Islet precursor cell (in vitro differentiated cells): ENCODE data around the gene CRCP.
A peak's percentile ranks its signal among the peaks of the same experiment; 100 is the strongest.
"Not testable (repeated sequence)": the region's sequence is repeated elsewhere in the genome, so short reads cannot be mapped to it uniquely, and the experiment has no call there.

Source experiments
- DNase-seq: peaks from one replicate; pipeline ENCODE4 v3.0.0-alpha.2; 2018

The CRCP gene

GRCh38 chr7:66162622-66163021 lies 48.0 kb downstream of the CRCP start:
- no peak for DNase-seq

- DNase-seq = no peak
These were observed 48.6 kb downstream of the CRCP start for GRCh38 chr7:66163186-66163610.

GRCh38 chr7:66164356-66164755 lies 49.7 kb downstream of the CRCP start:
- DNase-seq = no peak

GRCh38 chr7:66167773-66168387 lies 53.2 kb downstream of the CRCP start:
- no peak for DNase-seq

GRCh38 chr7:66169616-66170015 lies 55.0 kb downstream of the CRCP start:
- DNase-seq = no peak

GRCh38 chr7:66170309-66171231 lies 55.9 kb downstream of the CRCP start:
- DNase-seq = peak; percentile 60

- DNase-seq = not testable (repeated sequence)
These were observed 58.1 kb downstream of the CRCP start for GRCh38 chr7:66172536-66173401.

GRCh38 chr7:66173856-66174255 lies 59.2 kb downstream of the CRCP start:
- no peak for DNase-seq

GRCh38 chr7:66175006-66175405 lies 60.4 kb downstream of the CRCP start:
- not testable (repeated sequence) for DNase-seq

GRCh38 chr7:66176914-66177313 lies 62.3 kb downstream of the CRCP start:
- no peak for DNase-seq

GRCh38 chr7:66178258-66178657 lies 63.6 kb downstream of the CRCP start:
- DNase-seq = no peak

GRCh38 chr7:66181329-66181728 lies 66.7 kb downstream of the CRCP start:
- DNase-seq = no peak

- no peak for DNase-seq
These were observed 67.2 kb downstream of the CRCP start for GRCh38 chr7:66181845-66182244.

GRCh38 chr7:66182920-66183319 lies 68.3 kb downstream of the CRCP start:
- no peak for DNase-seq

- DNase-seq = peak; percentile 69
These were observed 69.1 kb downstream of the CRCP start for GRCh38 chr7:66183700-66184099.

GRCh38 chr7:66185680-66186187 lies 71.1 kb downstream of the CRCP start:
- DNase-seq = no peak

GRCh38 chr7:66186991-66187390 lies 72.3 kb downstream of the CRCP start:
- DNase-seq = no peak

GRCh38 chr7:66187905-66188304 lies 73.3 kb downstream of the CRCP start:
- no peak for DNase-seq

GRCh38 chr7:66188645-66189044 lies 74.0 kb downstream of the CRCP start:
- no peak for DNase-seq

- DNase-seq = no peak
These were observed 75.3 kb downstream of the CRCP start for GRCh38 chr7:66189695-66190503.

GRCh38 chr7:66190504-66190857 lies 75.8 kb downstream of the CRCP start:
- no peak for DNase-seq

- no peak for DNase-seq
These were observed 78.6 kb downstream of the CRCP start for GRCh38 chr7:66193146-66193725.
